Measurements from ENCODE around the gene SVBP.

GRCh38 chr1:42853116-42853884 lies 36.1 kb upstream of the SVBP start:
- TF ChIP-seq POLR2A (IDR thresholded peaks at IDR 0.05) = no peak
- TF ChIP-seq CTCF (IDR thresholded peaks at IDR 0.05) = no peak
